CD1c-positive myeloid dendritic cell (primary cell): ENCODE measurements around the gene SLC6A17.

Experiments used
- DNase-seq: peaks from one replicate; pipeline ENCODE4 v3.0.0-alpha.2; 2016; ENCODE audit errors: extremely low spot score

Gene SLC6A17

DNA sequence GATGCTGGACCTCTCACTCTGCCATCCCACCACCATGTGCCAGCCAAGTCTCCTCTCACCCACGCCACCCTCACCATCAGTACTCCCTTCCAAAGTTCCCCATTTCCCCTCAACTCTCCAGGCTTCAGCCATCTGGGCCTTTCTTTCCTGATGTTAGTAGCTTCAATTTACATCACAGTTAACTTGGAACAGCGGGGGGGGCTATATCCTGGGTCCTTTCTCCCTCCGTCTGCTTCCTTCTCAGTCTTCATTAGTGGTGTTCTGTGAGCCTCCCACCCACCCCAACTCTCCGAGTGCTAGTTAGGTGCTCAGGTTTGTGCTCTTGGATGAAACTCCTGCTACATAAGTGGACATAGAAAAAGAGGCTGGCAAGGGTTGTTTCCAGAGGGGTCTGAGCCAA is 91.8 kb downstream of the SLC6A17 start:
- DNase-seq = no peak

- no peak for DNase-seq
Observed at GRCh38 chr1:110242731-110243130, 92.4 kb downstream of the SLC6A17 start.

GRCh38 chr1:110243146-110243545 is 92.9 kb downstream of the SLC6A17 start:
- no peak for DNase-seq

- DNase-seq = no peak
Observed at GRCh38 chr1:110243574-110243973, 93.3 kb downstream of the SLC6A17 start.

- no peak for DNase-seq
Observed at GRCh38 chr1:110245876-110246620, 95.8 kb downstream of the SLC6A17 start.

DNA sequence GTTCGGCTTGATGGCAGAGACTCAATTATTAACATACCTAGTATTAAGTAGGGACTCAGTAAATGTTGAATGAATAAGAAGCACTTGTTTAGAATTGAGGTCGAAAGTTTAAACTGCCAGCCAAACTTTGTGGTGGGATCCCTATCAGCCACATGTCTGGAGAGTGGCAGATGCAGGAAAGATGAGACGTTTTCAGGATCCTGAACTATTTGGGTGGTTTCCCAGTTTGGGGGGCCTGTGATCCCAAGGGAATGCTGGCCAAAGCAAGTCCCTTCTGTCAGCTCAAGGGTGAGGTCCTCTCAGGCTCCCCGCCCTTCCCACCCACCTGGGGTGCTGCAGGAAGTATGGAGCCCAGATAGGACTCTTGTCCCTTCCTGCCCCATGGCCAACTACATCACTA is 98.5 kb downstream of the SLC6A17 start:
- DNase-seq = no peak

GRCh38 chr1:110249256-110249655 is 99.0 kb downstream of the SLC6A17 start:
- DNase-seq = no peak

- no peak for DNase-seq
Observed at GRCh38 chr1:110250008-110250407, 99.7 kb downstream of the SLC6A17 start.

GRCh38 chr1:110250749-110251148 is 100.5 kb downstream of the SLC6A17 start:
- no peak for DNase-seq
